H9 (cell line): ENCODE measurements around the gene ZNF644. TPM values are rescaled to one million over a fixed set of nuclear protein-coding genes. Genes with fewer than 3 reads are reported as not detected.
"Not testable (repeated sequence)": the region's sequence is repeated elsewhere in the genome, so short reads cannot be mapped to it uniquely, and the experiment has no call there.

Source experiments
- DNase-seq: peaks from one replicate; pipeline ENCODE4 v3.0.0-alpha.2; 2017
- H2AFZ ChIP-seq: one replicate; pipeline ENCODE4 v1.6.1; 2013; ENCODE audit warnings: mild to moderate bottlenecking, low read length, control low read depth, moderate library complexity
- H2AK5ac ChIP-seq: 2 replicates; pipeline ENCODE4 v1.6.1; 2013; ENCODE audit warnings: low read length, control low read depth, mixed read lengths; ENCODE audit not compliant: insufficient read length
- H2BK120ac ChIP-seq: one replicate; pipeline ENCODE4 v1.6.1; 2013; ENCODE audit warnings: low read depth, mild to moderate bottlenecking, low read length, control low read depth, inconsistent platforms; ENCODE audit not compliant: poor library complexity, severe bottlenecking
- H2BK12ac ChIP-seq: 2 replicates; pipeline ENCODE4 v1.6.1; 2013; ENCODE audit warnings: low read length, control low read depth, mixed read lengths, low read depth; ENCODE audit not compliant: insufficient read length
- H2BK15ac ChIP-seq: 2 replicates; pipeline ENCODE4 v1.6.1; 2013; ENCODE audit warnings: low read depth, low read length, control low read depth
- H2BK20ac ChIP-seq: one replicate; pipeline ENCODE4 v1.6.1; 2013; ENCODE audit warnings: low read depth, mild to moderate bottlenecking, low read length, control low read depth, inconsistent platforms; ENCODE audit not compliant: poor library complexity, severe bottlenecking
- H2BK5ac ChIP-seq: 2 replicates; pipeline ENCODE4 v1.6.1; 2013; ENCODE audit warnings: low read length, control low read depth, mixed read lengths; ENCODE audit not compliant: insufficient read length
- H3K14ac ChIP-seq: 2 replicates; pipeline ENCODE4 v1.6.1; 2013; ENCODE audit warnings: low read length, control low read depth; ENCODE audit not compliant: insufficient read depth
- H3K18ac ChIP-seq: 2 replicates; pipeline ENCODE4 v1.6.1; 2013; ENCODE audit warnings: low read depth, mild to moderate bottlenecking, mixed read lengths, low read length, control low read depth; ENCODE audit not compliant: insufficient read length
- H3K23ac ChIP-seq: 2 replicates; pipeline ENCODE4 v1.6.1; 2013; ENCODE audit warnings: low read length, control low read depth, mixed read lengths, low read depth; ENCODE audit not compliant: insufficient read length
- H3K23me2 ChIP-seq: 2 replicates; pipeline ENCODE4 v1.6.1; 2013; ENCODE audit warnings: low read depth, mild to moderate bottlenecking, mixed read lengths, low read length, control low read depth; ENCODE audit not compliant: insufficient read length, poor library complexity, severe bottlenecking
- H3K27ac ChIP-seq: 2 replicates; pipeline ENCODE4 v1.5.1; 2013; ENCODE audit warnings: low read length, control low read depth, mixed read lengths, low read depth; ENCODE audit not compliant: insufficient read length
- H3K27me3 ChIP-seq: 2 replicates; pipeline ENCODE4 v1.6.1; 2013; ENCODE audit warnings: low read length, control low read depth, inconsistent platforms; ENCODE audit not compliant: insufficient read depth
- H3K4ac ChIP-seq: 2 replicates; pipeline ENCODE4 v1.6.1; 2013; ENCODE audit warnings: low read depth, mild to moderate bottlenecking, control low read depth, inconsistent platforms, low read length, moderate library complexity
- H3K4me1 ChIP-seq: 2 replicates; pipeline ENCODE4 v1.6.1; 2013; ENCODE audit warnings: low read length, control low read depth, inconsistent platforms; ENCODE audit not compliant: insufficient read depth
- H3K4me2 ChIP-seq: 2 replicates; pipeline ENCODE4 v1.6.1; 2013; ENCODE audit warnings: low read length, control low read depth, mixed read lengths; ENCODE audit not compliant: insufficient read length, insufficient read depth
- H3K56ac ChIP-seq: 2 replicates; pipeline ENCODE4 v1.6.1; 2013; ENCODE audit warnings: low read depth, mild to moderate bottlenecking, mixed read lengths, low read length, control low read depth; ENCODE audit not compliant: insufficient read length
- H3K79me1 ChIP-seq: 2 replicates; pipeline ENCODE4 v1.6.1; 2013; ENCODE audit warnings: low read depth, mild to moderate bottlenecking, moderate library complexity, low read length, control low read depth, inconsistent platforms; ENCODE audit not compliant: insufficient read depth, poor library complexity, severe bottlenecking
- H3K79me2 ChIP-seq: 2 replicates; pipeline ENCODE4 v1.6.1; 2013; ENCODE audit warnings: low read length, control low read depth, inconsistent platforms; ENCODE audit not compliant: insufficient read depth
- H3K9ac ChIP-seq: 2 replicates; pipeline ENCODE4 v1.6.1; 2013; ENCODE audit warnings: low read length, control low read depth, mixed read lengths; ENCODE audit not compliant: insufficient read length; ENCODE audit errors: extremely low read depth
- H3K9me3 ChIP-seq: one replicate; pipeline ENCODE4 v1.6.1; 2013; ENCODE audit warnings: low read depth, low read length, inconsistent platforms; ENCODE audit not compliant: control insufficient read depth
- H3T11ph ChIP-seq: one replicate; pipeline ENCODE4 v1.6.1; 2013; ENCODE audit warnings: mild to moderate bottlenecking, low read length, control low read depth, inconsistent platforms
- H4K20me1 ChIP-seq: one replicate; pipeline ENCODE4 v1.6.1; 2013; ENCODE audit not compliant: control insufficient read depth, insufficient read length, insufficient read depth
- H4K5ac ChIP-seq: 2 replicates; pipeline ENCODE4 v1.6.1; 2013; ENCODE audit warnings: low read depth, mild to moderate bottlenecking, mixed read lengths, low read length, control low read depth; ENCODE audit not compliant: insufficient read length
- H4K8ac ChIP-seq: replicated peaks from 2 replicates; pipeline ENCODE4 v1.6.1; 2013; ENCODE audit warnings: low read length, control low read depth, mixed read lengths, low read depth; ENCODE audit not compliant: insufficient read length
- H4K91ac ChIP-seq: 2 replicates; pipeline ENCODE4 v1.6.1; 2013; ENCODE audit warnings: low read depth, mild to moderate bottlenecking, moderate library complexity, mixed read lengths, low read length, control low read depth; ENCODE audit not compliant: insufficient read length
- H3K27ac Mint-ChIP-seq, 3 experiments: 2 replicates in 2 of 3; 3 replicates in 1 of 3; pipeline ENCODE4 v1.8.0; 2020 to 2021; ENCODE audit warnings: mixed read lengths in 3 of 3, mild to moderate bottlenecking in 1 of 3, moderate library complexity in 1 of 3
- H3K27me3 Mint-ChIP-seq: 2 replicates; pipeline ENCODE4 v1.8.0; 2021; ENCODE audit warnings: low read depth, mild to moderate bottlenecking, moderate library complexity, mixed read lengths
- H3K36me3 Mint-ChIP-seq, 3 experiments: 2 replicates in 2 of 3; 3 replicates in 1 of 3; pipeline ENCODE4 v1.8.0; 2020 to 2021; ENCODE audit warnings: low read depth in 3 of 3, mixed read lengths in 3 of 3; ENCODE audit not compliant: insufficient read depth in 1 of 3
- H3K4me1 Mint-ChIP-seq, 2 experiments: 2 replicates each; pipeline ENCODE4 v1.8.0; 2020; ENCODE audit warnings: mixed read lengths in 2 of 2
- H3K4me3 Mint-ChIP-seq, 2 experiments: 2 replicates in 1 of 2; 3 replicates in 1 of 2; pipeline ENCODE4 v1.8.0; 2020 to 2021; ENCODE audit warnings: mild to moderate bottlenecking in 2 of 2, mixed read lengths in 2 of 2, moderate library complexity in 1 of 2
- H3K9me3 Mint-ChIP-seq, 2 experiments: 2 replicates in 1 of 2; 3 replicates in 1 of 2; pipeline ENCODE4 v1.8.0; 2020; ENCODE audit warnings: mild to moderate bottlenecking in 2 of 2, mixed read lengths in 2 of 2, moderate library complexity in 1 of 2
- WGBS: extraction: QIAGEN DNeasy Blood & Tissue Kit; methylation state at CpG from one replicate; pipeline ENCODE4 v1.1.7; 2013; ENCODE audit warnings: missing lambda C conversion rate, low lambda C conversion rate, mixed read lengths; ENCODE audit not compliant: insufficient read length; ENCODE audit errors: extremely low coverage; 5-methylcytosine and 5-hydroxymethylcytosine counted together
- total RNA-seq: library from RNA; stranded (reverse); gene quantifications from 2 replicates; pipeline ENCODE4 v1.2.1, GENCODE V29; 2021

Gene ZNF644
- total RNA-seq, 1 experiment from 2014 or later, result 78.9 TPM

- not testable (repeated sequence) for H3K79me1 ChIP-seq, H3K56ac ChIP-seq, H2BK120ac ChIP-seq, H3K27me3 ChIP-seq, H4K20me1 ChIP-seq, H2BK12ac ChIP-seq, H2AFZ ChIP-seq, H3K27ac ChIP-seq, H3K23ac ChIP-seq, DNase-seq, H3K9me3 ChIP-seq, H3K4me2 ChIP-seq, H3K4me1 Mint-ChIP-seq, H3K18ac ChIP-seq, H4K5ac ChIP-seq, H3K9ac ChIP-seq, H2AK5ac ChIP-seq, H3K79me2 ChIP-seq, H3K4me1 ChIP-seq, H3K23me2 ChIP-seq, H2BK20ac ChIP-seq, H3K4me3 Mint-ChIP-seq, H3K27ac Mint-ChIP-seq, H3T11ph ChIP-seq, H2BK5ac ChIP-seq, H4K8ac ChIP-seq, H2BK15ac ChIP-seq, H3K14ac ChIP-seq, H4K91ac ChIP-seq, H3K4ac ChIP-seq
- no CpG with 5 or more reads among the region's 2 CpGs for WGBS
- Mint-ChIP-seq H3K27me3 (peaks cover 14% of the 10 kb centered on the region), H3K9me3 (peaks cover 25 to 27% of the 10 kb centered on the region in 2 experiments), H3K36me3 (peaks cover 9 to 17% (median 12%) of the 10 kb centered on the region in 3 experiments; a peak in 6 of 7 replicates)
Observed at GRCh38 chr1:91042372-91042771, 20.5 kb upstream of the ZNF644 start.
